DMS153 (cell line): ENCODE data around the gene KIAA0753.

Experiments
- DNase-seq: peaks from one replicate; lab custom pipeline; 2025; lab: John Stamatoyannopoulos, UW

Gene KIAA0753

DNA sequence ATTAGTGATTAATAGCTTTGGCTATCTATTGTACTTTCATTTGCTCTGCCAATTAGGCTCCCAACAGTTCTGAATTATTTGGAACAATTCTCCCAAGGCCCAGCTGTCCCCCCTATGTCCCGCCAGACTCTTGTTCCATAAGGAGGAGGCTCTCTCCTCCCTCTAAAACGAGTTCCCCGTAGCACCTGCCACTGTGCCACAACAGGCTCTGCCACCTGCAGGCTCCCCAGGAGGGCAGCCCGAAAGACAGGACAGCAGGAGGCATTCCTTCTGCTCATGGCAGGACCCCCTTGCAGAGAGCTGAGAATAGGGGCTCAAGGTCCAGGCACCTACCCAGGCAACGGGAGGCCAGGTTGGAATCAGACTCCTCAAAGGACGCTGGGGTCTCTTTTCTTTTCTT, 93.2 kb downstream of the KIAA0753 start:
- no peak for DNase-seq

DNA sequence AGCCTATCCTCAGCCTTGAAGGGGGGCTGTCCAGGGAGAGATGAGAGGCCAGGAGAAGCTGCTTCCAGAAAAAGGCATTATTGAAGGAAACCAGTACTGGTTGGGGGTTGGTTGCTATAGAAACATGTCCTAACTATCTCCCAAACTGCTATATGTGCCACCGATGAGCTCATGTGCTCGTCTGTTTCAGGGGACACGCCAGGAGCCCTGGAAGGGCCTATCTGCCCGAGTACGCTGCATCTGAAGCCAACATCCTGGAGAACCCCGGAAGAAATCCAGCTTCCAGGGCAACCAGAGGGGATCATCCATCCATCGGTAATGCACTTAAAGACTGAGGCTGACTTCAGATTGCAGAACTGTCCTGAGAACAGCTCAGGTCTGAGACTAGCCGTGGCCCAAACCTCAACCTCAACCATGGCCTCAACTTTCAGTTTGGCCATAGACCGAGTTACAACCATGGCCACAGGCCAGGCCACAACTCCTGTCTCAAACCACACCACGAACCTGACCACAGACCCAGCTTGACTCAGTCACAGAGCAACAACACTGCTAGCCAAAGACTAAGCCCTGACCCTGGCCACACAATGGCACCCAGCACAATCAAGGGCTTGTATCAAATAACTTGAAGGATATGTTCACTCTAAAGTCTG, 94.3 kb downstream of the KIAA0753 start:
- no peak for DNase-seq

DNA sequence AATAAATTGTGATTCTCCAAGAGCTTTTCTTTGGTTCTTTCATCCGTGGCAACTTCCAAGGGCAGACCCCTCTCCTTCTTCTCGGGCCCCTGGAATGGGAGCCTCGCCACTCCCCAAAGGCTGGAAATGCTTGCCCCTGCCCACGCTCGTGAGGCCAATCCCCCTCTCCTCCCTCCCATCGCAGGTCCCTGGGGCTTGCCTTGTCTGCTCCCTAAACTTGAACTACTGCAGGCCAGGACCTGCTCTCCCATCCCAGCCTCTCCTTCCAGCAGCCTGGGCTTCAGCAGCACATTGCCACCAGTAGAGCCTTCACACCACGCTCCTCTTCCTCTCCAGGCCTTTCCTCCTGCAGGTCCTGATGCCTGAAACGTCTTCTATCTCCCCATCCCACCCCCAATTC, 95.2 kb downstream of the KIAA0753 start:
- DNase-seq, result no peak

DNA sequence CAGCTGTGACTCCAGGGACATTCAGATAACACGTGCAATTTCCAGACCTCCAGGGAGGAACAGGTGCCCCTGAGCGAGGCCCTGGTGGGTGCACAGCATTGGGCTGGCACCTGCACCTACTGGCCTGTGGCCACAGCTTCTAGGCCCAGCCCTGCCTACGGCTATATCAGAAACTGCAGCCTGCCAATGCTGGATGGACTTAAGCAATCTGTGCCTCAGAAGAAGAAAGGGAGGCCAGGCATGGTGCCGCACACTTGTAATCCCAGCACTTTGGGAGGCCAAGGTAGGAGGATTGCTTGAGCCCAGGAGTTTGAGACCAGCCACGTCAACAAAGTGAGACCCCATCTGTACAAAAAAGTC, 96.5 kb downstream of the KIAA0753 start:
- DNase-seq, result no peak

DNA sequence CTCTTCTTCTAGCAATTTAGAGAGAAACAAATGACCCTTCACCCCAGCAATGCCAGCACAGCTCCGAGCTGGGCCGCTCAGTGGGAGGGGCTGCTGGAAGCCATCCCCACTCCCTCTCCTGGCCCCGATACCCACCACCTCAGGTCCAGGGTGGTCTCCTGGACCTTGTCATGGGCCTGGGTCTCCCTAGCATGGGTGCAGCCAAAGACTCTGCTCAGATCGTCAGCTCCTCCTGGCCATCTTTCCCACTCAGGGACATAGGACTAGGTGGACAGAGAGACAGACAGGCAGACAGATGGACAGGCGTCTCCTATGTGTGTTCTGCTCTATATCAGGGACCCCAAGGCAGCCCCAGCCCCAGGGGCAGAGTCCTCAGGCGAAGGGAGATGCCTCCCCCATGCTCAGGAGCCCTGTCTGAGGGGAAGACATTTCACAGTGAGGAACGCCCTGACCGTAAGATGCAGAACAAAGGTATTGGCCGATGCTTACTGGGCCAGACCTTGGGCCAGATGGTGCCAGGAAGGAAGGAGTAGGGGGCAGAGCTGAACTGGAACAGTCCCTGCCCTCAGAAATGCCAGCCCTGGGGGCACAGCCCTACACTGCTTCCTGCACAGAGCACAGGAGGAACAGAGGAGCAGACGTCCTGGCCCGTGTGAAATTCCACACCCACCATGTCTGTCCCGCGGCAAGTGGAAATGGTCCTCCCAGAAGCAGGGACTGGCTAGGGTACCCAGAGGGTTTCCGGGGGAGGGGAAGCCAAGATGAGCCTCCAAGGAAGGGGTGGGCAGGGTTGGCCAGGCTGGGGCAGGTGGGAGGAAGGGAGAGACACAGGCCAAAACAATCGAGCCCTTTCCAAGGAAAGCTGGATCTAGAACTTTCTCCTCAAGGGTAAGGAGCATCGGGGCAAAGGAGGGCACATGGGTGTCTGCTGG, 97.2 kb downstream of the KIAA0753 start:
- DNase-seq, result no peak

DNA sequence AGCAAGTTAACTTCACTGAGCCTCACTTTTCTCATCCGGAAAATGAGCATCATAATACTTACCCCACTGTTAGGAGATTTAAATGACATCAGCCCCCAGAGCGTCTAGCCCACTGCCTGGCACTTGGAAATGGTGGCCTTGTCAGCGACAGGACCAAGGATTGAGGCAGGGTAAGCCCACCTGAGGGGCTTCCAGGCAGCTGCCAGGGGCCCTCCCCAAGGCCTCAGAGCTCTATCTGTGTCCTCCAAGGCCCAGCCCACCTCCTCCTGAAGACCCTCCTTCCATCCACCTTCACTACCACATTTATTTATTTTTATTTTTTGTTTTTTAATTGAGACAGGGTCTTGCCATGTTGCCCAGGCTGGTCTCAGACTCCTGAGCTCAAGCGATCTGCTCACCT, 97.9 kb downstream of the KIAA0753 start:
- no peak for DNase-seq

DNA sequence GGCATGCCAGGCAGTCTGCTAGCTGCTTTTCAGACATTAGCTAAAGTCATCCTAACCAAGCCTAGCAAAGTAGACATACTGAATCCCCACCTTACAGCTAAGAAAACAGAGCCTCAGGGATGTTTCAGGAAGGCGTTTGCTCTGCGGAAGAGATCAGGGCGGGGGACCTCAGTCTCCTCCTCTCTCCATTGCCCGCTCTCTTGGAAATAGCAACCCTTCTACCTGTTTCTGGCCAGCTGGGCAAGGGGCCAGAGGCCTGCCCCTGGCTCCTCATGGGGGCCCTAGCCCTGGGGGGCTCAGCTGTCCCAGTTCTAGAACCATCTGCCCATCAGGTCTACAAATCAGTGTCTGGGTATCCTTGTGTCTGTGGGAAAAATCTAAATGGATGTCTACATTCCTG, 98.6 kb downstream of the KIAA0753 start:
- DNase-seq, result no peak

DNA sequence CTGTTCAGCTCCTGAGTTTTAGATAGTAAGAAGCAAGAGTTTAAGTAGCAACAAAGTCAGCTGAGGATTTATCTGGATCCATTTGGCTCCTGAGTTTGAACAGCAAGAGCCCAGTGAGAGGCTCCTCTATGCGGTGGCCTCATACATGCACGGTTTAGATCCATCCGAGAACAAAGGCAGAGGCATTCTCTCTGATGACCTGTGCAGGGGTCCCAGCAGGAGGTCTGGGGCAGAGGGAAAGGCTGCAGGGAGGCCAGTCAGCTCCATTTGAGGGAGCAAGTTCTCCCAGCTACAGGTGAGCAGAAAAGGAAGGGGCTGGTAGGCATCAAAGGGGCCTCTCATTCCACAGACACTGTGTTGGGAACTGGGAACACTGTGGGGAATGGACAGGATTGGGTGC, 100.6 kb downstream of the KIAA0753 start:
- no peak for DNase-seq

DNA sequence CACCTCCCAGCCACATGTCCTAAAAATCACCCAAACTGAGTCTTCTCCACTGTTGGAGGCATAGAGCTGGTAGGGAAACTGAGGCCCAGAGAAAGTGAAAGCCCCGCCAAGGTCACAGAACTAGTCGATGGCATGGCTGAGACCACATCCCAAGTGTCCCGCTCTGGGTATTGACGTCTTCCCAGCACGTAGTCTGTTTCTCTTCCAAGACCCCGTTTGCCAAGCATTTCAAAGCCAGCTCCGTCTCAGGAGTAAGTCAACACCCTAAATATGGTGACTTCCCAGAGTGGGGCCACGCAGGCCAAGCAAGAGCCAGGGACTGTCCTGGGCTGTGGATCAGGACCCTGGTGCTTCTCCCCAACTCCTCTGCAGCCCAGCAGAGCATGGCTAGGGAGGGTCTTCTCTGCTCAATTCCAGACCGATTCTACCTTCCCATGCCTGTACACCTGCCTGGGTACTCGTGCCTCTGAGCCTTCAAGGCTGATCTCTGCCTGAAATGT, 103.9 kb downstream of the KIAA0753 start:
- DNase-seq, result no peak

DNA sequence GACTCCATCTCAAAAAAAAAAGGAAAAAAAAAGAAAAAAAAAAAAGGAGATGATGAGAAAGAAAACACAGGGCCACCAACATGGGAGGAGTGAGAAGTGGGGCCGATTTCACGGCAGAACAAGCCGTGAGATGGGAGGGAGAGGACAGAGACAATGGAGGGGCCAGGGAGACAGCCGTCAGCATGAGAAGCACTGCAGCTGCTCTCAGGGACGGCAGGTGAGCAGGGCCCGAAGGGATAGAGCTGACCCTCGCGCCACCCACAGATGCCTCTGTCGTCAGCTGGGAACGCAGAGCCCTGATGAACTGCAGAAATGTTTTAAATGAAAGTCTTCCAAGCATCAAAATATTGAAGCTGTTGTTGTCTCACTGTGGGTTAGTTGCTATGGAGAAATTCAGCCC, 104.5 kb downstream of the KIAA0753 start:
- no peak for DNase-seq

DNA sequence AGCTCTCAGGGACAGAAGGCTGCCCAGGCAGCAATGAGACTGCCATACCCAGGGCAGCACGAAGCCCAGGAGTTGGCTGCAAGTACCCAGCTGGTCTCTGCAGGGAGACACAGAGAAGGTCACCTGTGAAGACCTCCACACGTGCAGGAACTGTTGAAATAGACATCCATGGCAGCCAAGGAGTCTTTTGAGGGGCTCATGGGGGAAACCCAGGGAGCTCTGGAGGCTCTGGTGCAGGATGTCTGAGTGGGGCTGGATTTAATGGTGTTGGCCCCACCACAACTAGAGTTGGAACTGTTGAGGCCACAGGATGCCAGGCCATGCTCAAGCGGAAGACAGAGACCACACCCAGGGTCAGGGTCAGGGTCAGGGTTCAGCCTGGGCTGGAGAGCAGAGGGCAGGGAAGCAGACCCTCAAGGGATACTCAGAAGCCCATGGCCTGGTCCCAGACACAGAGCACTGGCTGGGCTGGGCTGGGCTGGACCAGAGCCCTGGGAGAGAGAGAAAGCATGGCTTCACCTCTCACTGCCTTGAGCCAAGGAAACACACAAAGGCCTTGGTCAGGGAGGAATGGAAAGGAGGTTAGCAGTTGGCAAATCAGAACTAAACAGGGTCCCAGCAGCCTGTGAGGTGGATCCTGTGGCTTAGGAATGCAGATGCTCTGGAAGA, 105.5 kb downstream of the KIAA0753 start:
- DNase-seq, result no peak

DNA sequence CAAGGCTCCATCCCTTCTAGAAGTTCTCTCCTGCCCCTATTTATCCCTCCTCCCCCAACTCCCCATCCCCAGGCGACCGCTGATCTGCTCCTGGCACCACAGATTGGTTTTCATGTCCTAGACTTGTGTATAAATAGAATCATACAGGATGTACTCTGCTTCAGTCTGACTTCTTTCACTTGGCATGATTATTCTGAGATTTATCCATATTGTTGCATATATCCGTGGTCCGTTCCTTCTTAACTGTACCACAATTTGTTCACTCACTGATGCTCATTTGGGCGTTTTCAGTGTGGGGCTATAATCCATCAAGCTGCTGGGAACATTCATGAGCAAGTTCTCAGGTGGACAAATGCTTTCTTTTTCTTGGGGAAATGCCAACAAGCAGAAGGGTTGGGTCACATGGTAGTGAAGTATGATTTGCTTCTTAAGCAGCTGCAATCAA, 108.0 kb downstream of the KIAA0753 start:
- DNase-seq, result no peak

DNA sequence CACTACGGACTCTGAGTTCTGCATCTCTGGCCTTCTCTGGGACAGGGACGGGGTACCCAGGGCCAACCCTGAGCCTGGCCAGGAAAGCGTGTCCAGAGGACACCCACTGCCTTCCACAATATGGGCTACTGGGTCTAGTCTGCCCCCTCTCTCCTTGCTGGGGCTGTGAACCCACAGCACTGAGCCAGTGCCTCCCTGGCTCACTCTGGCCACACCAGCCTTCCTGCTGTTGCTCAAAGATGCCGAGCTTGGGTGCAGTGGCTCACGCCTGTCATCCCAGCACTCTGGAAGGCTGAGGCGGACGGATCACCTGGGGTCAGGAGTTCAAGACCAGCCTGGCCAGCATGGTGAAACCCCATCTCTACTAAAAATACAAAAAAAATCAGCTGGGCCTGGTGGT, 108.9 kb downstream of the KIAA0753 start:
- DNase-seq, result no peak

DNA sequence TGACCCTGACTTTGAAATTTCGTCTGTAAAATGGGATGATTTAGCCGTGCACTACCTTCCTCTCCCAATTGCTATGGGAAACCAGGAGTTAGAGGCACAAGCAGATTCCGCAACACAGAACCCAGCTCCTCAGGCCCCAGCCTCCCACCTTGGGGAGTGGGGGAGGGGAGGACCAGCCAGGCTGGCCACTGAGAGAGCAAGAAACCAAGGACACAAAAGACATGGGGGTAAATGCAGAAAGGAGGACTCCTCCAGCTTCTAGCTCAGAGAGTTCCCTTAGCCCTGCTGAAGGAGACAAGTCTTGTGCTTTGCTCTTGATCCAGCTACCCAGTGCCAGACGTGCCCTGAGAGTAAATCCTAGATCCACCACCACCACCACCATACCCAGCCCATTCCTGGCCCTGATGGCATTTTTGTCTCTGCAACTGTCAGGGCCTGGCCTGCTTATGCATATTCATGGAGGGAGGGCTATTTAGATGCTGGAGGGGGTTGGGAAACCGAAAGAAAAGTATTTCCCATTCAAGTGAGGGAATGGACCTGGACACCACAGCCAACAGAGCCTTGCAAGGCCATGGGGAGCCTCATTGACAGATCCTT, 110.1 kb downstream of the KIAA0753 start:
- no peak for DNase-seq

DNA sequence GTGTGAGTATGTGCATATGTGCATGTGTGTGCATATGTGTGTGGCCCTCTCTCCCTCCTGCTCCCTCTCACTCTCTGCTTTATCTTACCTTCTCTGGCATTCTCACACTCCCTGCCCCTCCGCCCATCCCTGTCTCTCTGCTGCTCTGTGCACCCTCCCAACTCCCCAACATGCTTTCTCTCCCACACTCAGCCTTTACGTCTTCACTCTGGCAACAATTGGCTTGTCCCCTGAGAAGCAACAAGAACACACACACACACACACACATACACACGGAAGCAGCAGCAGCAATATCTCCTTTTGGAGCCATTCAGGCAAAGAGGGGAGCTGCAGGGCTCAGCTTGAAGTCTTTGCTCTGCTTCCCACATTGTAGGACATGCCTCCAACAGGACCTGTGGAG, 112.0 kb downstream of the KIAA0753 start:
- DNase-seq, result no peak
